ENCODE data around the gene INHBA.

DNA sequence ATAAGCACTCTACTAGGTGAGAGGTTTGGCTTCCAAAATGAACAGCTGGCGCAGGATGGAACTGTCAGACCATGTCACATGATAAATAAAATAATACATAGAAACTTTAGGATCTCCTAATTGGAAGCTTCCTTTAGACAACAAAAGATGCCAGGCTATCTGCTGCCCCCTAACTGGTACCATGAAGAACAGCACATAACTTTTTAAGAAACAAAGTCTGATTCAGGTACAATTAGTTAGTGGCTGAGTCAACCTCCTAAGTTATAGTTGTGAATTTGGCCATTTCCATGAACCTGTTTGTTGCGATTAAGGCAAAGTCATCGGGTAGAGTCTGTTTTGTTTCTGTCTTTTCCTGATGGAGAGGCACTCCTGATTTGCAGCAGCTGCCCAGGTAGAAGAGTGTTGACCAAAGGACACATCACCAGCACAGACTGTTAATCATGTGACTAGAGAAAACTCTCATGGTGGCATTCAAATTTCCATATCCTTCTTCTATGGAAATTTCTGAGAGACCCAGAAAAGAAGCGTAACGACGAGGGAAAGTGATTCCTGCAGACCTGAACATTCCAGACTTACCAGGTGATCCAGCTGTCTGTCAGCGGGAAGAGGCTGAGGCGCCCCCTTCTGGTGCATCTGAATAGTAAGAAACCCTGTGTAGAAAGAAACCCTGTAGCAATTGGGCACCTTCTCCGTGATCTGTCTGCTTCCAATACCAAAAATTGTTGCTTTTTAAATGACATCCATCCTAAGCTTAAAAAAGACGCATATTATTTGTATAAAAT lies 8.6 kb upstream of the INHBA start:
- TF ChIP-seq, protein P1, sequence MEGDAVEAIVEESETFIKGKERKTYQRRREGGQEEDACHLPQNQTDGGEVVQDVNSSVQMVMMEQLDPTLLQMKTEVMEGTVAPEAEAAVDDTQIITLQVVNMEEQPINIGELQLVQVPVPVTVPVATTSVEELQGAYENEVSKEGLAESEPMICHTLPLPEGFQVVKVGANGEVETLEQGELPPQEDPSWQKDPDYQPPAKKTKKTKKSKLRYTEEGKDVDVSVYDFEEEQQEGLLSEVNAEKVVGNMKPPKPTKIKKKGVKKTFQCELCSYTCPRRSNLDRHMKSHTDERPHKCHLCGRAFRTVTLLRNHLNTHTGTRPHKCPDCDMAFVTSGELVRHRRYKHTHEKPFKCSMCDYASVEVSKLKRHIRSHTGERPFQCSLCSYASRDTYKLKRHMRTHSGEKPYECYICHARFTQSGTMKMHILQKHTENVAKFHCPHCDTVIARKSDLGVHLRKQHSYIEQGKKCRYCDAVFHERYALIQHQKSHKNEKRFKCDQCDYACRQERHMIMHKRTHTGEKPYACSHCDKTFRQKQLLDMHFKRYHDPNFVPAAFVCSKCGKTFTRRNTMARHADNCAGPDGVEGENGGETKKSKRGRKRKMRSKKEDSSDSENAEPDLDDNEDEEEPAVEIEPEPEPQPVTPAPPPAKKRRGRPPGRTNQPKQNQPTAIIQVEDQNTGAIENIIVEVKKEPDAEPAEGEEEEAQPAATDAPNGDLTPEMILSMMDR (IDR thresholded peaks at IDR 0.05): peak in 4 of 6 experiments; percentile 24 to 50 (median 38)
- TF ChIP-seq POLR2A (IDR thresholded peaks at IDR 0.05): no peak
